ENCODE measurements around the gene PATJ. TPM values are rescaled to one million over a fixed set of nuclear protein-coding genes. Genes with fewer than 3 reads are reported as not detected.

PATJ gene
- total RNA-seq, 1 donor from 2014 or later, result 126 TPM

GRCh38 chr1:62128745-62129144 is 386.5 kb downstream of the PATJ start:
- Mint-ChIP-seq H3K36me3 (ENCODE audit: insufficient read depth) (peaks cover 16% of the 10 kb centered on the region), H3K4me3 (ENCODE audit: low read depth) (no peak overlapping the region), H3K4me1 (ENCODE audit: low read depth) (no peaks in the 10 kb centered on the region), H3K27ac (no peak overlapping the region), H3K9me3 (ENCODE audit: low read depth) (no peaks in the 10 kb centered on the region), H3K27me3 (no peaks in the 10 kb centered on the region)
- no peak for TF ChIP-seq CTCF (IDR thresholded peaks at IDR 0.05; ENCODE audit: unreplicated experiment)
- no peak for DNase-seq (ENCODE audit: low spot score, unreplicated experiment)

GRCh38 chr1:62131093-62131725 is 388.9 kb downstream of the PATJ start:
- Mint-ChIP-seq H3K27ac (peak overlapping the region; percentile 45), H3K36me3 (ENCODE audit: insufficient read depth) (peaks cover 17% of the 10 kb centered on the region), H3K4me3 (ENCODE audit: low read depth) (no peak overlapping the region), H3K9me3 (ENCODE audit: low read depth) (no peaks in the 10 kb centered on the region), H3K27me3 (no peaks in the 10 kb centered on the region), H3K4me1 (ENCODE audit: low read depth) (no peaks in the 10 kb centered on the region)
- peak; percentile 76 for TF ChIP-seq CTCF (IDR thresholded peaks at IDR 0.05; ENCODE audit: unreplicated experiment)
- DNase-seq (ENCODE audit: low spot score, unreplicated experiment), result peak; percentile 25

- no peaks in the 10 kb centered on the region for H3K4me1 Mint-ChIP-seq (ENCODE audit: low read depth)
- no peak for TF ChIP-seq CTCF (IDR thresholded peaks at IDR 0.05; ENCODE audit: unreplicated experiment)
- H3K27ac Mint-ChIP-seq, result no peak overlapping the region
- H3K36me3 Mint-ChIP-seq (ENCODE audit: insufficient read depth), result peaks cover 24% of the 10 kb centered on the region
- H3K27me3 Mint-ChIP-seq, result no peaks in the 10 kb centered on the region
- H3K9me3 Mint-ChIP-seq (ENCODE audit: low read depth), result no peaks in the 10 kb centered on the region
- no peak for DNase-seq (ENCODE audit: low spot score, unreplicated experiment)
- no peak overlapping the region for H3K4me3 Mint-ChIP-seq (ENCODE audit: low read depth)
Observed at GRCh38 chr1:62138029-62138428, 395.7 kb downstream of the PATJ start.

- H3K4me1 Mint-ChIP-seq (ENCODE audit: low read depth), result no peaks in the 10 kb centered on the region
- H3K9me3 Mint-ChIP-seq (ENCODE audit: low read depth), result no peaks in the 10 kb centered on the region
- H3K27me3 Mint-ChIP-seq, result no peaks in the 10 kb centered on the region
- no peak for DNase-seq (ENCODE audit: low spot score, unreplicated experiment)
- no peak overlapping the region for H3K4me3 Mint-ChIP-seq (ENCODE audit: low read depth)
- TF ChIP-seq CTCF (IDR thresholded peaks at IDR 0.05; ENCODE audit: unreplicated experiment), result no peak
- no peak overlapping the region for H3K27ac Mint-ChIP-seq
- peaks cover 28% of the 10 kb centered on the region for H3K36me3 Mint-ChIP-seq (ENCODE audit: insufficient read depth)
Observed at GRCh38 chr1:62139410-62139809, 397.1 kb downstream of the PATJ start.

- DNase-seq (ENCODE audit: low spot score, unreplicated experiment), result no peak
- TF ChIP-seq CTCF (IDR thresholded peaks at IDR 0.05; ENCODE audit: unreplicated experiment), result no peak
- Mint-ChIP-seq H3K27me3 (no peaks in the 10 kb centered on the region), H3K27ac (no peak overlapping the region), H3K9me3 (ENCODE audit: low read depth) (no peaks in the 10 kb centered on the region), H3K36me3 (ENCODE audit: insufficient read depth) (peaks cover 27% of the 10 kb centered on the region), H3K4me3 (ENCODE audit: low read depth) (no peak overlapping the region), H3K4me1 (ENCODE audit: low read depth) (no peaks in the 10 kb centered on the region)
Observed at GRCh38 chr1:62140666-62141065, 398.4 kb downstream of the PATJ start.
